ENCODE measurements around the gene VMAC. TPM values are rescaled to one million over a fixed set of nuclear protein-coding genes. Genes with fewer than 3 reads are reported as not detected.

The VMAC gene
- total RNA-seq, 1 donor from 2014 or later: 3.7 TPM

DNA sequence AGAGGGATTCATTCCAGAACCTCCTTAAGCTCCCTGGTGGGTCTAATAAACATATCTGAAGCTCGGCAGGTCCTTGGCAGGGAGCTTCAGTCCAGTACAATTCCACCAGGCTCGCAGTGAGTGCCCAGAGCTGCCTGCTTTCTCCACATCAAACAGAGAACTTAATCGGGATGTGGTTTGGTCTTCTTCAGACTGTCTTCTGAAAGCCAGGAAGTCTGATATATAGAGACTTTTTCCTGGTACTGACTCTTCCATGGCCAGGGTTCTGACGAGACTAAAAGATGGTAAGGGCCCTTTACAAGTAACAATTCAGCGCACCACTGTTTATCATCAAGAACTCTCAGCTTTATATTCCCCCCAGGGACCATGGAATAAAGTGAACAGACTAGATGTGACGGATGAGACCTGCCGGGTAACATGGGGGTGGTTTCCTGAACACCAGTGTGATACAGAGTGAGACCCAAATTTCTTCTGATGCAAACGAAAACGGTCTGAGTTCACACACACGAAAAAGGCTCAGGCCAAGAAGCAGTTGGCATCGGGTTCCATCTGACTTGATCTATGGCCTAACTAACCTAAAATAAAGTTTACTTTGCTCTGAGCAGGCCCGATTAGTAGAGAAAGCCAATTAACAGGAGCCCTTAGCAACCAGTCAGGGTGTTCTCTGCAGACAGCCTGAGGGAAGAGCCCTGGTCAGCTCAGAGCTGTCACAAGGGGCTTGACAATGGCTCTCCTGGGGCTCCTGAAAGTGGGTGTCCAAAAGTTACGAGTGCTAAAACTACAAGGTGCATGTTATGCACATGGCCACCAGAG is 44.3 kb downstream of the VMAC start:
- DNase-seq (ENCODE audit: low spot score in 2 of 2): no peak
- FAIRE-seq: no peak

DNA sequence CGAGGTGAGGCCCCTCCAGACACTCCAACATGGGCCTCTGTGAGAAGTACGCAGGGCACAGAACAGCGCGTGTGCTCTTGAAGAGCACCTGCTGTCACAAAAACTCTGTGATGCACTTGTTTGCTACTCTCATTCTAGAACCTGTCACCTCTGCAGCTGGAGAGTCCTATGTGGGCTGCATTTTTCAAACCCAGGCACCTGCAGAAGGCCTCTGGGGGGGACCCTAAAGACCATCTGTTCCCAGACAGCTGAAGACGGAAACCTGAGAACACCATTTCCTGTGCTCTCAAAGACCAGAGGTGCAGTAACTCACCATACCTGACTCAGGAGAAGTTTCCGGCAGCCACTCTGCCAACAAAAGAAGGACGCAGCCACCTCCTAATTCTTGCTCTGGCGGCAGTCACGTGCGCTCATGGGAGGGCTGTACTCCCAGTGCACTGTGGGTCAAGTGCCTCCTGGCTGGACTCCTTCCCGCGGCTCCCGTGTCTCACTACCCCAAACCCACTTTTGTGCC is 45.2 kb downstream of the VMAC start:
- DNase-seq (ENCODE audit: low spot score in 2 of 2) (no peak), FAIRE-seq (no peak)

DNA sequence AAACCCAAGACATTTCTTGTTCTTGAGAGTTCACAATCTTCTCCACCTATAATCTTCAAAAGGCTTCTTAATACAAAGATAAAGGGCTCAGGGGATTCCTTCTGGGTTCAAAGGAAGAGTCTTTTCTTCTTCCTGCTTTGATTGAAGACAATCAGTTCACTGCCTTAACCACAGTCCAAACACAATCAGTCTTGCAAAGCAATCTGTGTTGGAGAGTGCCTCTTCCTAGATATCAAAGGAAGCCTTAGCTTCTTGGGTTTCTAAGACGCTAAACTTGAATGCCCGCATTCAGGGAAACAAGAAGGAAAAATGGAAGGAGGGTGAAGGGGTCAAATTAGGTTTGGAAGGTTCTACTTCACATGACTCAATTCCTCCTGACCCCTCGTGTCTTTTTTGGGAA is 46.1 kb downstream of the VMAC start:
- no peak for FAIRE-seq
- DNase-seq (ENCODE audit: low spot score in 2 of 2): no peak

DNA sequence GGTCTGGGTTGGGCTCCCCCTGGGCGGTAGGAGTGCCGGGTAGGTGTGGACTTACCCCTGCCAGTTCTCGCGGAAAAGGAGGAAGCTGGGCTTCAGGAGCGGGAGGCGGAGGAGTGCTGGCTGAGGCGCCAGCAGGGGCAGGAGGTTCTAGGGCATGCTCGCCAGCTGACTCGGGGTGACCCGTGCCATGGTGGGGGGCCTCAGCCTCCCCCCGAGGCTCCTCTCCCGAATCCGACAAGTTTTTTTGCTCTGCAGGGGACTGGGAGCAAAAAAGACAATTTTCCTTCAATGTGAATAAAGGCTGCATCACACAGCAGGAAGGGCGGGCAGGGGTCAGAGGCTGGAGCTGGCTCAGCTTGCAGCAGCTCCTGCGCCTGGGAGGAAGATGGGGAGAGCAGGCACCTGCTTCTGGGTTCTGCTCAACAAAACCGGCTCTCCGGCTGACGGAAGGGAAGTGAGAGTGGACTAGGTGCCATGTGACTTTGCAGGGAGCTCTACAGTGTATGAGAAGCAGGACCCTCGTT is 46.7 kb downstream of the VMAC start:
- no peak for FAIRE-seq
- no peak for DNase-seq (ENCODE audit: low spot score in 2 of 2)

DNA sequence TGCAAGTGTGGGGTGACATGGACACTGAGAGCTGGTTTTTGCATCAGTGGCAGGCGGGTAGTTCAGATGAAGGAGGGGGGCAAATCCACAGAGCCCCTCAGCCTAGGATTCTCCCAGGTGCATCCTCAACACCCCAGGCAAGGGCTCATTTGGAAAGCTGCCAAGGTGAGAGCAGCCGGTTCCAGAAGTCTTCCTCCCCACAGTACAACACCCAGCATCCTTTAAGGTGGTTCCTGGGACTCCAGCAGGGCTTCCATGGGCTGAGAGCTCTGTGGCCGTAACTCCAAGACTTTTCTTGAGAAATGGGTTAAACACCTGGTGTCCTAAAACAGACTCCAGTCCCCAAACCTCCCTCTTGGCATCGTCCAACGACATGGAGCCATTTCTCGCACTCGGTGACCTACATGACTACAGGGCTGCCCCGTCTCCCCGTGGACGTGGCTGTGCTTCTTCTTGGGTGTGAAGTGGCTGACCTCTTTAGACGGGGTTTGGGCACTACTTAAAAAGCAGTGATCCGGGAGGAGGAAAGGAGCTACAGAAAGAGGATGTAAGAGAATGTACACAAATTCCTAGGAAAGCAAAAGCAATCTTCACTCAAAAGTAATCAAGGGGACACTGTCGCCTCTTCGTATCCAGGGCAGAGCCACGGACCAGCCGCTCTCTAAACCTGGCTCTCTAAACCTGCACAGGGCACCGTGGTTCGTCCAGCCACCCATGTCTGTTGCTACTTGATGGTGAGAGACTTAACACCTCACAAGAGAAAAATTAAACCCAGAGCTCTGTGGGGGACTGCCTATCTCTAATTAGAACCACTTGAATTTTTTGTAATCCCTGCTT is 47.7 kb downstream of the VMAC start:
- DNase-seq (ENCODE audit: low spot score in 2 of 2) (no peak), FAIRE-seq (no peak)

DNA sequence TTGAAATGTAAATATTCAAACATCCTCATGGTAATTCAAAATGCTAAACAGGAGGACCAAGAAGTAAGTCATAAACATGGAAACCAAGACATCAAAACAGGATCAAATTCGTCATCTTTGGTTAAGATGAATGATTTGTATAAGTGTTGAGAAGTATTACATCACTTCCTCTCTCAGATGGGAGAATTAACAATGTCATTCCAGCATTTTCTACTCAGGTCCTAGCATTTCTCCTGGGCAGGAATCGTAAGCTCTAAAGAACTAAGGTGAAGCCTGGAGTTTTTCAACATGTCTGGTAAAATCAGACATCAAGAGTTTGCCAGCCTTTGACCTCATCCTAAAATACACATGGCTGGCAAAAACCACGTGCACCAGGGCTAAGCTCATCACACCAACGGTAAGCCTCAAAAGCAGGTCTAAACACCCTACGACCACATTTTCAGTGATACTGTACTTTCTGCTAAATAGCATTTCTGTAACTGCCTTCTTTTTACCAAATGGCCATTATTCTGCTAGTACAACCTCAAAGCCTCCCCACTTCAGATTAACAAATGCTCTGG is 48.4 kb downstream of the VMAC start:
- no peak for DNase-seq (ENCODE audit: low spot score in 2 of 2)
- FAIRE-seq: no peak

DNA sequence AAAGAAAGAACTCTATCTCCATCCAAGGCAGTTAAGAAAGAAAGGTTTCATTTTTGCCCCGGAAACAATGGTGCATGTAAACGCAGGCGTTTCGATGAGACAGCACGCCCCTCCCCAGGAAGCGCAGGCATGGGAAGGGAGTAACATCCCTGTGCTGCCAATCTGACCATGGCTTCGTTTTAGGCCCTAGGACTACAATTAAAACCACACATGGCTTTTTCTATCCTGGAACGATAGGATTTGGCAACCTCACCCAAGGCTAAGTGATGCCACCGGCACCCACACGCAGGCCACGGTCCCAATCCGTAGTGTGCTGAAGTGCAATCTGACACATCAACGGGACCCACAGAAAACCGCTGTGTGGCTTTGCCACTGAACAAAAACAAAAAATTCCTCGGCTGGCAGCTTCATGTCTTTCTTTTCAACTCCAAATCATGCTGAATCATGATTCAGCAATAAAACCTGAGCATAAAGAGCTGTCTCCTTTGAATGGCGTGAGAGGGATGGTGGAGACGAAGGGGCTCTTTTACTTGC is 49.1 kb downstream of the VMAC start:
- DNase-seq (ENCODE audit: low spot score in 2 of 2) (no peak), FAIRE-seq (no peak)

DNA sequence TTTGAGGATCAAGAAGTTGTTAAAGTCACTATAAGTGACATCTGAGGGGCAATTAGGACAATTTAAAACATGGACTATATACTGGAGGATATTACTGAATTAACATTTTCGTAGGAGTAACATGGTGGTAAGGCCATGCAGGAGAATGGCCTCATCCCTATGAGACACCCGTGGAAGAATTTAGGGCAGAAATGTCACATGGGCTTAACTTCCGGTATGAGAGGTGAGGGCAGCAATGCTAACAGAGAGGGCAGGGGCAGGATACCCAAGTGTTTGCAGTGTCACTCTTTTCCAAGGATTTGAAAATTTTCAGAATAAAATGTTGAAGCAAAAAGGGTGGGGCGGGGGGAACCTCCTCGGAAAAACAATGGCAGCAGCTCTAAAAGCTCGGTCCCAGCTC is 49.6 kb downstream of the VMAC start:
- DNase-seq (ENCODE audit: low spot score in 2 of 2) (no peak), FAIRE-seq (no peak)

DNA sequence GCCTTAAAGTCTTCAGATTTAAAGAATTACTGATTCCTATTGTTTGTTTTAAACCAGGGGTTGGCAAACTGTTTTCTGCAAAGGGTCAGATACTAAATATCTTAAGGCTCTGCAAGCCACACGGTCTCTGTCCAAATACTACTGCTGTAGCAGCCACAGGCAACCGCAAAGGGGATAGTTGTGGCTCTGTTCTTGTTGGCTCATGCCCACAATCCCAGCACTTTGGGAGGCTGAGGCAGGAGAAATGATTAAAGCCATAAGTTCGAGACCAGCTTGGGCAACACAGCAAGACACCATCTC is 50.9 kb downstream of the VMAC start:
- FAIRE-seq: no peak
- no peak for DNase-seq (ENCODE audit: low spot score in 2 of 2)

DNA sequence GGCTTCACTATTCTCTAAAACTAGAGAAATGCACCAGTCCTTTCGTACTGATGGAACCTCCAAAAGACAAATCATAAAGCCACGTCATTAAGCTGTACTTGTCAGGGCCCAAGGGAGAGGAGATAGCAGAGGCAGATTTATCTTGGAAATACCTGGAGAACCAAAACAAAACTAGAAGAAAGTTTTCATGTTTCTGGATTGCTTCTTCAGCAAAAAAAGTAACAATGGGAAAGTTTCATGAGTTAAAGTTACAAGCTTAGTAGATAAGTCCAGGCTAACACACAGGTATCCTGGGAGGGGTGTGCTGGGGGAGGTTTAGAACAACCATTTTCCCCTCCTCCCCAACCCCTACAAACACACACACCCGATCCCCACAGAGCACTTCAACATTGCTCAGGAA is 51.7 kb downstream of the VMAC start:
- no peak for DNase-seq (ENCODE audit: low spot score in 2 of 2)
- FAIRE-seq: no peak

DNA sequence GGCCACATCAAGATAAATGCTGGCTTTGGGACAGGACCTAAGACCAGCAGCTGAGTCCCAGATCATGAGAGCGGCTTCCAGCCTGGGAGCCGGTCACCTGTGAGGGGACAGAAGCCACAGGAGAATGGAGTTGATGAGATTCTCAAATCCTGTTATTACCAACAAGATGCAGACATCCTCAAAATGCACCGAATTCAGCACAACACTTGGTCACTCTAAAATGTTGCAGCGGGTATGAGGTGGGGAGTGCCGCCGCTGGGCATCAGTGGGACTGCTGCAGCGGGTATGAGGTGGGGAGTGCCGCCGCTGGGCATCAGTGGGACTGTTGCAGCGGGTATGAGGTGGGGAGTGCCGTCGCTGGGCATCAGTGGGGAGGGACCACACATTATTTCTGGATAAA is 52.1 kb downstream of the VMAC start:
- DNase-seq (ENCODE audit: low spot score in 2 of 2) (no peak), FAIRE-seq (no peak)

DNA sequence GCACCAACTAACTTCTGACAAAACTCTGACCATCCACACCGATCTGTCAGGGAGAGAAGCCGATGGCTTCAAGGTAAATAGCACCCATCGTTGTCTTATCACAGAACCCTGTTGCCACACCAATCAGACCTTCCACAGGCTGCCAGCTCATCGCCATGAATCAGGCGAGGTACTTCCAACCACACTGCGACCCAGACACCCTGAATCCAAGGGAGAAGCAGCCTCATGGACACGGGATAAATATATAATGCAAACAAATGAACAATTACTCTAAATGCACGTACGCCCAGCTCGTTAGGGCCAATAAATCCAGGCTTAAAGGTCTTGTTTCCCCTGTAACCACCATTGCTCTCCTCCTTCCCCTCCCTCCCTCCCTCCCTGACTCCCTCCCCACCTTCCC is 52.5 kb downstream of the VMAC start:
- no peak for FAIRE-seq
- no peak for DNase-seq (ENCODE audit: low spot score in 2 of 2)

DNA sequence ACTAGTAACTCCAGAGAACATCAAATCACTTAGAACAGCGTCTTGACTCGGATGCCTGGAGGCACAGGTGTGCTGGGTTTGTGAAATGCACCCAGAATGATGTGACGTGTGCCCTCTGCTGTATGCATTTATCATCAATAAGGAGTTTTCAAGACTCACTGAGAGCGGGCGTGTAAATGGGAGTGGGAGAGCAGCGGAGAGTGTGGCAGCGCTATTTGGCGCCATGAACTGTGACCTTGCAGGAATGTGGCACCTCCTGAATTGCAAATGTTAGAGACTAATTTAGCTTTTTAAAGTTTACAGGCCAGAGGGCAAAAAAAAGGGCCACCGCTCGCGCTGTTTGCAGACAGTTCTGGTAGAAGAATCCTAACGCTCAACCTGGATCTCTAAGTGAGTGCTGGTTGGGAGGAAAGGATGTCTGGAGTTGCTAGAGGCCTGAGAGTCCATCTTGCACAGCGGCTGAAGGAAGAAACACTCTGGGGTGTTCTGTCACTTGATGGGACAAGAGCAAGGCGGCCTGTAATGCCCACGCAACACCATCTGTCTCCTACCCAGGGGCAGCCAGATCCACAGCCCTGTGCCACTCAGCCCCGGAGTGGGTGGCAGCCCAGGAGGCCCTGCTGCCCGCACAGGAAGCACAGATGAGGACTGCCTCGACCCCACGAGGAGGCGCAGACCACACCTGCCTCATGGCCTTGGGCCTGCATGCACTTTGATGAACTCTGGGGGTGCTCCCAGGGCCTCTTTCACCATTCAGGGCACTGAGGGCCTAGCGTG is 53.6 kb downstream of the VMAC start:
- no peak for FAIRE-seq
- no peak for DNase-seq (ENCODE audit: low spot score in 2 of 2)

DNA sequence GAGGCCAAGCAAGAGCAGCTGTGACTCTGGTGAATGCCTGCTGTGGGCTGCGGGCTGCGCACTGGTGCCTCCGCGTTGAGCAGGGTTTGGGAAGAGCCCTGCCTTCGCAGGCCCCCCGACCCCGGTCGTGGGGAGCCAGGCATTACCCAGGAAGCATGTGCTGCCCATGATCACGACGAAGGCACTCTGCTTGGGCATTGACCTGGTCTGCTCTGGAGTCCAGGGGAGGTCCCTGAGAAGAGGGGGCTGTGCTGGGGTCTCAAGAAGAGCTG is 54.1 kb downstream of the VMAC start:
- FAIRE-seq: no peak
- no peak for DNase-seq (ENCODE audit: low spot score in 2 of 2)

DNA sequence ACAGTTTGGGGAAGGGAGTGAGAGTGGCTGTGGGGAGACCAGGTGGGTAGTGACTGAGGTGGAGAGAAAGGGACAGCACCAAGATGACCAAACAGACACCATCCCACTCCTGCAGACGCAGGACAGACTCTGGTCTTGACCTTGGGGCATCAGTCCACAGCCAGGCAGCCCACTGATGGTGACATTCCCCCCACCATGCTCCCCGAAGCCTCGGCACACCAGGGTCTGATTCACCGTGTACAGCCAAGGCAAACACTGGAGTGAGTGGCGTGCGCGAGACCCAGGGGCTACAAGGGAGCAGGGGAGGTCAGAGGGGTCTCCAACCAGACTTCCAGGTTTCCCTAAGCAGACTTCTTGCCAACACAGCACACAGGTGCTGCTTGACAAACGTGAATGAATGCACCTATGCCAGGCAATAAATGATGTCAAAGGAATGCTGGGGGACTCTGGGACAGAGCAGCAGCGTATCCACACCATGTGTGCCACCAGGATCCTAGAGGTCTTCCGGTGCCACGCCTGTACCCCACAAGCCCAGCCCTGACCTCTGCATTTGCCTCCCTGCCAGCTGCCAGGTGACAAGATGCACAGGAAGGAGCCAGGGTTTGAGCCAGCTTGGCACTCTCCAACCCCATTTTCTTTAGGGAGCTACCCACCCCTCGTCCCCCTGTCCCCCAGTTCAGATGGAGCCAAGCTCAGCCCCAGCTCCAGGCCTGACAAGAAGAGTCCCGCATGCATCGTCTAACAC is 54.8 kb downstream of the VMAC start:
- FAIRE-seq (no peak), DNase-seq (ENCODE audit: low spot score in 2 of 2) (no peak)

Other genes with a start within 250 kb of the VMAC start
- 15.1 TPM for gene MICOS13, start 224.4 kb upstream of the VMAC start, total RNA-seq
- 27.3 TPM for gene HSD11B1L, start 223.8 kb upstream of the VMAC start, total RNA-seq
- 262 TPM for gene RPL36, start 214.6 kb upstream of the VMAC start, total RNA-seq
- 39.9 TPM for gene LONP1, start 184.7 kb upstream of the VMAC start, total RNA-seq
- 0.41 TPM for gene CATSPERD, start 184.2 kb upstream of the VMAC start, total RNA-seq
- gene PRR22, start 120.1 kb upstream of the VMAC start, total RNA-seq: 0.41 TPM
- gene DUS3L, start 113.7 kb upstream of the VMAC start, total RNA-seq: 13.9 TPM
- not detected for gene NRTN, start 99.8 kb upstream of the VMAC start, total RNA-seq
- gene FUT6, start 65.2 kb upstream of the VMAC start, total RNA-seq: not detected
- not detected for gene FUT3, start 53.4 kb upstream of the VMAC start, total RNA-seq
- not detected for gene FUT5, start 34.3 kb upstream of the VMAC start, total RNA-seq
- 97.8 TPM for gene NDUFA11, start 1.1 kb upstream of the VMAC start, total RNA-seq
- 2.4 TPM for gene CAPS, start 9.4 kb downstream of the VMAC start, total RNA-seq
- gene RANBP3, start 73.3 kb downstream of the VMAC start, total RNA-seq: 41.6 TPM
- gene RFX2, start 205.6 kb downstream of the VMAC start, total RNA-seq: 5.7 TPM
- not detected for gene ACSBG2, start 230.8 kb downstream of the VMAC start, total RNA-seq